Choroid plexus epithelial cell (primary cell): ENCODE measurements around the gene ONECUT2.

Experiments used
- DNase-seq: peaks from one replicate; pipeline ENCODE4 v3.0.0-alpha.2; 2010; ENCODE audit warnings: low read depth
- H3K4me3 ChIP-seq: 2 replicates; pipeline ENCODE4 v1.5.1; 2011; ENCODE audit warnings: low read depth, mild to moderate bottlenecking, control low read depth, low read length, moderate library complexity
- CTCF ChIP-seq: conservative IDR thresholded peaks from 2 replicates; pipeline ENCODE4 v1.5.1; 2011; ENCODE audit warnings: low read depth, mild to moderate bottlenecking, control low read depth, inconsistent platforms, low read length, moderate library complexity

The ONECUT2 gene

GRCh38 chr18:57409650-57410049, 25.5 kb upstream of the ONECUT2 start:
- H3K4me3 ChIP-seq, result no peak overlapping the region
- no peak for TF ChIP-seq CTCF
- no peak for DNase-seq

GRCh38 chr18:57410749-57411148, 24.4 kb upstream of the ONECUT2 start:
- H3K4me3 ChIP-seq, result no peak overlapping the region
- no peak for TF ChIP-seq CTCF
- no peak for DNase-seq

DNA sequence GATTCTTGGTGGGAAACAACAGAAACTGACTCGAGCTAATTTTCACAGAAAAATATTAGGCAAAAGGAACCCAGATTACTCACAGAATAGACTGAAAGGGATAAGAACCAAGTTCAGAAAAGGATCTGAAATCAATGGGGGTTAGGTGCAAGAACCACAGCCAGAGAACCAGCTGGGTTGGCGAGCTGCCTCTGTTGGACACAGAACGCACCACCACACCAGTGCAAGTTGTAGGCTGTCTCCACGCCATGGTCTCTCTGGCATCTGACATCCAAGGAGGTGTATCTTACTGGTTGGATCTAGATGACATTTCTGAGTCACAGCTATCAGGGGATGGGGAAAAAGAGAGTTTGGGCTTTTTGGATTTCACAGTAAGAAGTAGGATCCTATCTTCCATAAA, 18.6 kb upstream of the ONECUT2 start:
- TF ChIP-seq CTCF, result no peak
- no peak for DNase-seq
- no peak overlapping the region for H3K4me3 ChIP-seq

DNA sequence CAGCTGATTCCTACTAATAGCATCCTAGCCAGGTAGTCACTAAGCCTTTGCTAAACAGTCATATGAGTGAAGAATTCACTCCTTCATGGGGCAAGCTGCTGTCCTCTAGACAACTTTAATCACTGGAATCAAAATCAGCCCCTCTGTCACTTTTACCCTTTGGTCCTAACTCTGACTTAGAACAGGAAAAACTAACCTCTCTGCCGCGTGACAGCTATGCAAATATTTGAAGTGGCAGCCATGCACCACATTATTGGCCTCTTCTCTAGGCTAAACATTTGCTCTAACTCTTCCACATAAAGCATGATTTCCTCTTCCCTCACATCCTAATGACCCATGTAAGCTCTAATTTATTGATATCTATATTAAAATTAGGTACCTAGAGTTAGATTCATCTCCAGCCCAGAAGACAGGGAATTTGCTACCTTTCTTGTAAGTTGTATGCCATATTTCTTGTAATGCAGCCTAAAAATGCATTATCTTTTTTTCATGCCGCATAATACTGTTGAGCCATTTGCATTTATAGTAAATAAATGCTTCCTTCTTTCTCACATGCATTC, 12.8 kb upstream of the ONECUT2 start:
- no peak overlapping the region for H3K4me3 ChIP-seq
- no peak for DNase-seq
- no peak for TF ChIP-seq CTCF

- no peak for TF ChIP-seq CTCF
- H3K4me3 ChIP-seq, result no peak overlapping the region
- no peak for DNase-seq
These were observed 11.4 kb upstream of the ONECUT2 start for GRCh38 chr18:57423821-57424220.

DNA sequence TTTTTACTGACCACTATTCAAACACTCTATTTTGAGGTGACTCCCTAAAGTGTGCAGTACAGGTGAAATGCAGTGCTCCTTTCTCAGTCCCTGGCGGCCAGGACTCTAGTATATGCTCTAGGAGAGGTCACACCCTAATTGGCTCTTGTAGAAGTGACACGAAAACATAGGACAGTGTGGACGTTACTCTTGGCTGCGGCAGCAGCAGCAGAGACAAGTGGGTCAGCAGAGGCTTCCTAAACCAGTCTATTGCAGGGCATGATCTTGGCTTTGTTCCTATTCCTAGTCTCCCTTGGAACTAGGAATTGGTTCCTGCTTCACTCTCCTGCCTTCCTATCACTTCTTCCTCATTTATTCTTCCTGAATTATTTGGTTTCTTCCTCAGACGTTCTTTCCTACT, 10.1 kb upstream of the ONECUT2 start:
- TF ChIP-seq CTCF, result no peak

DNA sequence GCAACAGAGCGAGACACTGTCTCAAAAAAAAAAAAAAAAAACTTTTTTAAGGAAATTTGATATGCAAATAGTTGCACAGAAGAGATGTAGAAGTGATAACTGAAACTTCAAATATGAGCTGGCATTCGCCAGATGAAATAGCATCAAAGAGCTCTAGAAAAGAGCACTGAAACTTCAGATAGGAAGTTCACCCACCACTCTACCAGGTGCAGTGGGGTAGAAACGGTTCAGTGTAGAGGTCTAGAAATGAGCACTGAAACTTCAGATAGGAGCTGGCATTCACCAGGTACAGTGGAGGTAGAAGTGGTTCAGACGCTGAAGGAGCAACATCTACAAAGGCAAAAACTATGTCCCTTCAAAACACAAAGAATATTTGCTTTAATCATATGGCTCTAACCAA, 9.0 kb upstream of the ONECUT2 start:
- no peak overlapping the region for H3K4me3 ChIP-seq
- DNase-seq, result no peak
- TF ChIP-seq CTCF, result no peak

More for the DNA sequence above, 10.1 kb upstream of the ONECUT2 start:
- no peak for DNase-seq
- H3K4me3 ChIP-seq, result no peak overlapping the region
